OCI-LY7 (cell line): ENCODE measurements around the gene GRID1. TPM values are rescaled to one million over a fixed set of nuclear protein-coding genes. Genes with fewer than 3 reads are reported as not detected.

ENCODE experiments used
- BruUV-seq: library from RNA; stranded (reverse); fragments of 400-500 nt; replicated peaks from 2 replicates; lab custom pipeline; 2021; lab: Mats Ljungman, UMichigan
- CTCF ChIA-PET: fragments of 300-600 bp; sonication (Branson Sonifier 250); formaldehyde crosslinking; loops from one replicate; lab custom pipeline; 2022; ENCODE audit warnings: antibody characterized with exemption; ENCODE audit not compliant: unreplicated experiment; lab: Charles Lee
- POLR2A ChIA-PET: fragments of 300-600 bp; sonication (Branson Sonifier 250); formaldehyde crosslinking; loops from one replicate; lab custom pipeline; 2022; ENCODE audit warnings: antibody characterized with exemption; lab: Charles Lee
- DNase-seq: peaks from one replicate; pipeline ENCODE4 v3.0.0-alpha.2; 2015; ENCODE audit warnings: low spot score
- H2AFZ ChIP-seq: fragments of 200-600 bp; sonication (generic), shearing (Covaris generic); 2 replicates; pipeline ENCODE4 v1.6.1; 2014; ENCODE audit warnings: mild to moderate bottlenecking, antibody characterized with exemption, low read length, moderate library complexity
- H3K27ac ChIP-seq: fragments of 200-600 bp; sonication (generic); 2 replicates; pipeline ENCODE4 v1.5.1; 2014; ENCODE audit warnings: mixed run types, low read depth, mild to moderate bottlenecking, moderate library complexity, low read length, inconsistent platforms; ENCODE audit not compliant: poor library complexity, severe bottlenecking
- H3K36me3 ChIP-seq: fragments of 200-600 bp; sonication (generic); 2 replicates; pipeline ENCODE4 v1.6.1; 2014; ENCODE audit warnings: mild to moderate bottlenecking, antibody characterized with exemption, low read length, moderate library complexity, mixed read lengths; ENCODE audit not compliant: insufficient read depth
- H3K4me1 ChIP-seq: fragments of 200-600 bp; sonication (generic); 2 replicates; pipeline ENCODE4 v1.5.1; 2014; ENCODE audit warnings: mild to moderate bottlenecking, low read length; ENCODE audit not compliant: insufficient read depth, poor library complexity, severe bottlenecking
- H3K4me2 ChIP-seq: fragments of 200-600 bp; sonication (generic); 2 replicates; pipeline ENCODE4 v1.6.1; 2014; ENCODE audit warnings: mild to moderate bottlenecking, low read length
- H3K4me3 ChIP-seq: fragments of 200-600 bp; sonication (generic); 2 replicates; pipeline ENCODE4 v1.5.1; 2014; ENCODE audit warnings: mild to moderate bottlenecking, low read depth, low read length; ENCODE audit not compliant: poor library complexity, severe bottlenecking
- H3K79me2 ChIP-seq: fragments of 200-600 bp; sonication (generic); 2 replicates; pipeline ENCODE4 v1.6.1; 2016; ENCODE audit warnings: low read depth, mild to moderate bottlenecking, low read length, moderate library complexity, mixed read lengths; ENCODE audit not compliant: insufficient read depth
- H3K9me2 ChIP-seq: fragments of 200-600 bp; sonication (generic); 2 replicates; pipeline ENCODE4 v1.6.1; 2016; ENCODE audit warnings: mild to moderate bottlenecking, low read length, mixed read lengths; ENCODE audit not compliant: insufficient read depth
- H3K9me3 ChIP-seq: fragments of 200-600 bp; sonication (generic); 2 replicates; pipeline ENCODE4 v1.6.1; 2014; ENCODE audit warnings: mild to moderate bottlenecking, mixed run types, low read length, mixed read lengths
- H4K20me1 ChIP-seq: fragments of 200-600 bp; sonication (generic); 2 replicates; pipeline ENCODE4 v1.6.1; 2014; ENCODE audit warnings: mild to moderate bottlenecking, antibody characterized with exemption, low read length, moderate library complexity, mixed read lengths; ENCODE audit not compliant: insufficient read depth
- EZH2phosphoT487 ChIP-seq: fragments of 200-600 bp; sonication (generic); IDR thresholded peaks from 2 replicates; pipeline ENCODE4 v1.6.1; 2018; ENCODE audit warnings: low read depth, borderline replicate concordance, mild to moderate bottlenecking, mixed run types, antibody characterized with exemption, low read length, moderate library complexity, mixed read lengths
- intact Hi-C: fragments of 100-400 bp; cut with micrococcal nuclease; formaldehyde crosslinking; loops from one replicate; pipeline ENCODE4 v1.10.0; 2022; ENCODE audit not compliant: unreplicated experiment
- total RNA-seq, 2 experiments: library from RNA; depleted of rRNA in 1 of 2; stranded (reverse); fragments of >200 nt in 1 of 2; shearing (Covaris generic) in 1 of 2; gene quantifications; 2 replicates each; pipeline ENCODE4 v1.2.3, GENCODE V29; 2014 to 2022
- TF ChIP-seq, protein P1 (sequence below): fragments of 200-600 bp; sonication (generic); conservative IDR thresholded peaks from 2 replicates; pipeline ENCODE4 v1.5.1; 2014; ENCODE audit warnings: mild to moderate bottlenecking, antibody characterized with exemption, low read length, moderate library complexity, mixed read lengths

GRID1 gene
- total RNA-seq, 2 experiments from 2014 or later: 1.6 to 3.7 TPM

DNA sequence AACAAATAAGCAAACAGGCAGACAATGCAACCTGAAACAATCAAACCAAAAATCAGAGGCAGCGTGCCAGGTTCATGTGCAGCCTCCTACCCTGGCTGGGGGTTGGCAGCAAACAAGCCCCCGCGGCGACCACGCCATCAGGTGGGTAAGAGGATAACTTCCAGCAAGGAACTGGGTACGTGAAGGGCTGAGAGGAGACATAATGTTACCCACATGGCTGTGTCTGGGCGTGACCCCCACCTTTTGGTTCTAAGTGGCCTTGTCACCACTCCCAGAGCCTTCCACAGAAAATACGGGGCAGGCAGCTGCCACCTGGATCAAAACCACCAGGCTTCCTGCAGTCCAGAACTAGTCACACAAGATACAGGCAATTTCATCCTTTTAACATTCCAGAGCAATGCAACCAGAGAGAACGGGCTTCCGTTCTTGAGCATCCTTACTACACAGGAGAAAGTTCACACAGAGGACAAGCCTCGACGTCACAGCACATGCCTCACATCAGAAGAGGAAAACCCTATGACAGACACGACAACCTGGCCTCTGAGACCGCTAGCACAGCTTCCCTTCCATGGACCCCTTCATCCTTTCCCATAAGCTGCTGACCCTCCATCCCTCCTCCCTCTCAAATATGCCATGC, 171.0 kb downstream of the GRID1 start:
- no TSS peak for BruUV-seq
- H3K36me3 ChIP-seq: no peaks in the 10 kb centered on the region
- no peak overlapping the region for H2AFZ ChIP-seq
- H3K4me3 ChIP-seq: no peak overlapping the region
- H3K9me2 ChIP-seq: no peaks in the 10 kb centered on the region
- H3K4me2 ChIP-seq: no peak overlapping the region
- intact Hi-C loops: no loop called here
- H4K20me1 ChIP-seq: no peaks in the 10 kb centered on the region
- POLR2A ChIA-PET: no interaction called here
- no peaks in the 10 kb centered on the region for H3K79me2 ChIP-seq
- DNase-seq: no peak
- CTCF ChIA-PET: no interaction called here
- no peak overlapping the region for H3K27ac ChIP-seq
- TF ChIP-seq, protein P1, sequence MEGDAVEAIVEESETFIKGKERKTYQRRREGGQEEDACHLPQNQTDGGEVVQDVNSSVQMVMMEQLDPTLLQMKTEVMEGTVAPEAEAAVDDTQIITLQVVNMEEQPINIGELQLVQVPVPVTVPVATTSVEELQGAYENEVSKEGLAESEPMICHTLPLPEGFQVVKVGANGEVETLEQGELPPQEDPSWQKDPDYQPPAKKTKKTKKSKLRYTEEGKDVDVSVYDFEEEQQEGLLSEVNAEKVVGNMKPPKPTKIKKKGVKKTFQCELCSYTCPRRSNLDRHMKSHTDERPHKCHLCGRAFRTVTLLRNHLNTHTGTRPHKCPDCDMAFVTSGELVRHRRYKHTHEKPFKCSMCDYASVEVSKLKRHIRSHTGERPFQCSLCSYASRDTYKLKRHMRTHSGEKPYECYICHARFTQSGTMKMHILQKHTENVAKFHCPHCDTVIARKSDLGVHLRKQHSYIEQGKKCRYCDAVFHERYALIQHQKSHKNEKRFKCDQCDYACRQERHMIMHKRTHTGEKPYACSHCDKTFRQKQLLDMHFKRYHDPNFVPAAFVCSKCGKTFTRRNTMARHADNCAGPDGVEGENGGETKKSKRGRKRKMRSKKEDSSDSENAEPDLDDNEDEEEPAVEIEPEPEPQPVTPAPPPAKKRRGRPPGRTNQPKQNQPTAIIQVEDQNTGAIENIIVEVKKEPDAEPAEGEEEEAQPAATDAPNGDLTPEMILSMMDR: no peak
- no peak for TF ChIP-seq EZH2phosphoT487
- no peaks in the 10 kb centered on the region for H3K9me3 ChIP-seq
- H3K4me1 ChIP-seq: no peaks in the 10 kb centered on the region

DNA sequence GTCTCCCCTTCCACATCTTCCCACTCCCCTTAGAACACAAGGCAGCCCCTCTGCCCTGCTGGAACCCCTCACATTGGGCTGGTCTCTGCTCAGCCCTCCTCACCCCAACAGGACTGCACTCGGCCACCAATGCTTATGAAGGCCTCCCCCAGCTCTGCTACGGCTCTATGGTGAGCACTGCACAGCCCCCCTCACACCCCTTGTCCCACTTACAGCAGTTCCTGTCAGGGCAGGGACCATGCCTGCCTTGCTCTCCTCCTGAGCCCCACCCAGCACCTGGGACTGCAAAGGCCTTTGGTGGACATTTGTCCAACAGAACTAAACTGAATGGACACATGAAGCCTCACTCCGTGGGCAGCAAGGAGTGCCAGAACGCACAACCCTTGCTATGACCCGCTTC, 171.9 kb downstream of the GRID1 start:
- H3K9me3 ChIP-seq: no peaks in the 10 kb centered on the region
- no peak overlapping the region for H3K4me3 ChIP-seq
- intact Hi-C loops: no loop called here
- DNase-seq: no peak
- H2AFZ ChIP-seq: no peak overlapping the region
- H3K9me2 ChIP-seq: no peaks in the 10 kb centered on the region
- no peaks in the 10 kb centered on the region for H4K20me1 ChIP-seq
- POLR2A ChIA-PET: no interaction called here
- H3K4me2 ChIP-seq: no peak overlapping the region
- H3K79me2 ChIP-seq: no peaks in the 10 kb centered on the region
- TF ChIP-seq, protein P1: no peak
- TF ChIP-seq EZH2phosphoT487: no peak
- H3K27ac ChIP-seq: no peak overlapping the region
- no TSS peak for BruUV-seq
- no peaks in the 10 kb centered on the region for H3K4me1 ChIP-seq
- H3K36me3 ChIP-seq: no peaks in the 10 kb centered on the region
- CTCF ChIA-PET: no interaction called here

DNA sequence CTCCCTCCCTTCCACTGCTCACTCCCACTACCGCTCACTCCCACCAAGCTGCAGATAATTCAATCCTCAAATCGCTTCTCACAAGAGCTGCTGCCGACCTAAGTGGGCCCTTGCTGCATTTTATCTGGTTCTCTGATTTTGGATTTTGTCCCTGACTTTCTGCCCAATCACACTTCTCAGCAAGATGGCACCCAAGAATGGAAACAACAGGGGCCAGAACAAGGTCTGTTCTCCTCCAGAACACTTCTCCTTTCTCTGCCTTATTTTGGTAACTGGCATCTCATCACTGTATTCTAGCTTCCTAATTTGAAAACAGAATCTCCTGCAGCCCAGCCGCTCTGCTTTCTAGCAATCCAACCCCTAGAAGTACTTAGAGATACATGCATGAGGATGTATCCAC, 172.8 kb downstream of the GRID1 start:
- H3K79me2 ChIP-seq: no peaks in the 10 kb centered on the region
- TF ChIP-seq, protein P1: no peak
- no peak for TF ChIP-seq EZH2phosphoT487
- no peak for DNase-seq
- H4K20me1 ChIP-seq: no peaks in the 10 kb centered on the region
- no peak overlapping the region for H3K4me3 ChIP-seq
- H2AFZ ChIP-seq: no peak overlapping the region
- no peak overlapping the region for H3K27ac ChIP-seq
- no peak overlapping the region for H3K4me2 ChIP-seq
- ChIA-PET CTCF (no interaction called here), POLR2A (no interaction called here)
- H3K36me3 ChIP-seq: no peaks in the 10 kb centered on the region
- no peaks in the 10 kb centered on the region for H3K4me1 ChIP-seq
- H3K9me2 ChIP-seq: no peaks in the 10 kb centered on the region
- no TSS peak for BruUV-seq
- no peaks in the 10 kb centered on the region for H3K9me3 ChIP-seq
- intact Hi-C loops: no loop called here
